H9 (cell line): ENCODE results near the gene ZC3H12C. TPM values are rescaled to one million over a fixed set of nuclear protein-coding genes. Genes with fewer than 3 reads are reported as not detected.

Experiments
- DNase-seq: peaks from one replicate; pipeline ENCODE4 v3.0.0-alpha.2; 2017
- H2AFZ ChIP-seq: one replicate; pipeline ENCODE4 v1.6.1; 2013; ENCODE audit warnings: mild to moderate bottlenecking, low read length, control low read depth, moderate library complexity
- H2AK5ac ChIP-seq: 2 replicates; pipeline ENCODE4 v1.6.1; 2013; ENCODE audit warnings: low read length, control low read depth, mixed read lengths; ENCODE audit not compliant: insufficient read length
- H2BK120ac ChIP-seq: one replicate; pipeline ENCODE4 v1.6.1; 2013; ENCODE audit warnings: low read depth, mild to moderate bottlenecking, low read length, control low read depth, inconsistent platforms; ENCODE audit not compliant: poor library complexity, severe bottlenecking
- H2BK12ac ChIP-seq: 2 replicates; pipeline ENCODE4 v1.6.1; 2013; ENCODE audit warnings: low read length, control low read depth, mixed read lengths, low read depth; ENCODE audit not compliant: insufficient read length
- H2BK15ac ChIP-seq: 2 replicates; pipeline ENCODE4 v1.6.1; 2013; ENCODE audit warnings: low read depth, low read length, control low read depth
- H2BK20ac ChIP-seq: one replicate; pipeline ENCODE4 v1.6.1; 2013; ENCODE audit warnings: low read depth, mild to moderate bottlenecking, low read length, control low read depth, inconsistent platforms; ENCODE audit not compliant: poor library complexity, severe bottlenecking
- H2BK5ac ChIP-seq: 2 replicates; pipeline ENCODE4 v1.6.1; 2013; ENCODE audit warnings: low read length, control low read depth, mixed read lengths; ENCODE audit not compliant: insufficient read length
- H3K14ac ChIP-seq: 2 replicates; pipeline ENCODE4 v1.6.1; 2013; ENCODE audit warnings: low read length, control low read depth; ENCODE audit not compliant: insufficient read depth
- H3K18ac ChIP-seq: 2 replicates; pipeline ENCODE4 v1.6.1; 2013; ENCODE audit warnings: low read depth, mild to moderate bottlenecking, mixed read lengths, low read length, control low read depth; ENCODE audit not compliant: insufficient read length
- H3K23ac ChIP-seq: 2 replicates; pipeline ENCODE4 v1.6.1; 2013; ENCODE audit warnings: low read length, control low read depth, mixed read lengths, low read depth; ENCODE audit not compliant: insufficient read length
- H3K23me2 ChIP-seq: 2 replicates; pipeline ENCODE4 v1.6.1; 2013; ENCODE audit warnings: low read depth, mild to moderate bottlenecking, mixed read lengths, low read length, control low read depth; ENCODE audit not compliant: insufficient read length, poor library complexity, severe bottlenecking
- H3K27ac ChIP-seq: 2 replicates; pipeline ENCODE4 v1.5.1; 2013; ENCODE audit warnings: low read length, control low read depth, mixed read lengths, low read depth; ENCODE audit not compliant: insufficient read length
- H3K27me3 ChIP-seq: 2 replicates; pipeline ENCODE4 v1.6.1; 2013; ENCODE audit warnings: low read length, control low read depth, inconsistent platforms; ENCODE audit not compliant: insufficient read depth
- H3K4ac ChIP-seq: 2 replicates; pipeline ENCODE4 v1.6.1; 2013; ENCODE audit warnings: low read depth, mild to moderate bottlenecking, control low read depth, inconsistent platforms, low read length, moderate library complexity
- H3K4me1 ChIP-seq: 2 replicates; pipeline ENCODE4 v1.6.1; 2013; ENCODE audit warnings: low read length, control low read depth, inconsistent platforms; ENCODE audit not compliant: insufficient read depth
- H3K4me2 ChIP-seq: 2 replicates; pipeline ENCODE4 v1.6.1; 2013; ENCODE audit warnings: low read length, control low read depth, mixed read lengths; ENCODE audit not compliant: insufficient read length, insufficient read depth
- H3K56ac ChIP-seq: 2 replicates; pipeline ENCODE4 v1.6.1; 2013; ENCODE audit warnings: low read depth, mild to moderate bottlenecking, mixed read lengths, low read length, control low read depth; ENCODE audit not compliant: insufficient read length
- H3K79me1 ChIP-seq: 2 replicates; pipeline ENCODE4 v1.6.1; 2013; ENCODE audit warnings: low read depth, mild to moderate bottlenecking, moderate library complexity, low read length, control low read depth, inconsistent platforms; ENCODE audit not compliant: insufficient read depth, poor library complexity, severe bottlenecking
- H3K79me2 ChIP-seq: 2 replicates; pipeline ENCODE4 v1.6.1; 2013; ENCODE audit warnings: low read length, control low read depth, inconsistent platforms; ENCODE audit not compliant: insufficient read depth
- H3K9ac ChIP-seq: 2 replicates; pipeline ENCODE4 v1.6.1; 2013; ENCODE audit warnings: low read length, control low read depth, mixed read lengths; ENCODE audit not compliant: insufficient read length; ENCODE audit errors: extremely low read depth
- H3K9me3 ChIP-seq: one replicate; pipeline ENCODE4 v1.6.1; 2013; ENCODE audit warnings: low read depth, low read length, inconsistent platforms; ENCODE audit not compliant: control insufficient read depth
- H3T11ph ChIP-seq: one replicate; pipeline ENCODE4 v1.6.1; 2013; ENCODE audit warnings: mild to moderate bottlenecking, low read length, control low read depth, inconsistent platforms
- H4K20me1 ChIP-seq: one replicate; pipeline ENCODE4 v1.6.1; 2013; ENCODE audit not compliant: control insufficient read depth, insufficient read length, insufficient read depth
- H4K5ac ChIP-seq: 2 replicates; pipeline ENCODE4 v1.6.1; 2013; ENCODE audit warnings: low read depth, mild to moderate bottlenecking, mixed read lengths, low read length, control low read depth; ENCODE audit not compliant: insufficient read length
- H4K8ac ChIP-seq: replicated peaks from 2 replicates; pipeline ENCODE4 v1.6.1; 2013; ENCODE audit warnings: low read length, control low read depth, mixed read lengths, low read depth; ENCODE audit not compliant: insufficient read length
- H4K91ac ChIP-seq: 2 replicates; pipeline ENCODE4 v1.6.1; 2013; ENCODE audit warnings: low read depth, mild to moderate bottlenecking, moderate library complexity, mixed read lengths, low read length, control low read depth; ENCODE audit not compliant: insufficient read length
- H3K27ac Mint-ChIP-seq, 3 experiments: 2 replicates in 2 of 3; 3 replicates in 1 of 3; pipeline ENCODE4 v1.8.0; 2020 to 2021; ENCODE audit warnings: mixed read lengths in 3 of 3, mild to moderate bottlenecking in 1 of 3, moderate library complexity in 1 of 3
- H3K27me3 Mint-ChIP-seq: 2 replicates; pipeline ENCODE4 v1.8.0; 2021; ENCODE audit warnings: low read depth, mild to moderate bottlenecking, moderate library complexity, mixed read lengths
- H3K36me3 Mint-ChIP-seq, 3 experiments: 2 replicates in 2 of 3; 3 replicates in 1 of 3; pipeline ENCODE4 v1.8.0; 2020 to 2021; ENCODE audit warnings: low read depth in 3 of 3, mixed read lengths in 3 of 3; ENCODE audit not compliant: insufficient read depth in 1 of 3
- H3K4me1 Mint-ChIP-seq, 2 experiments: 2 replicates each; pipeline ENCODE4 v1.8.0; 2020; ENCODE audit warnings: mixed read lengths in 2 of 2
- H3K4me3 Mint-ChIP-seq, 2 experiments: 2 replicates in 1 of 2; 3 replicates in 1 of 2; pipeline ENCODE4 v1.8.0; 2020 to 2021; ENCODE audit warnings: mild to moderate bottlenecking in 2 of 2, mixed read lengths in 2 of 2, moderate library complexity in 1 of 2
- H3K9me3 Mint-ChIP-seq, 2 experiments: 2 replicates in 1 of 2; 3 replicates in 1 of 2; pipeline ENCODE4 v1.8.0; 2020; ENCODE audit warnings: mild to moderate bottlenecking in 2 of 2, mixed read lengths in 2 of 2, moderate library complexity in 1 of 2
- WGBS: extraction: QIAGEN DNeasy Blood & Tissue Kit; methylation state at CpG from one replicate; pipeline ENCODE4 v1.1.7; 2013; ENCODE audit warnings: missing lambda C conversion rate, low lambda C conversion rate, mixed read lengths; ENCODE audit not compliant: insufficient read length; ENCODE audit errors: extremely low coverage; 5-methylcytosine and 5-hydroxymethylcytosine counted together
- total RNA-seq: library from RNA; stranded (reverse); gene quantifications from 2 replicates; pipeline ENCODE4 v1.2.1, GENCODE V29; 2021
- TF ChIP-seq, protein P1 (sequence below): fragments of 200-600 bp; sonication (generic); conservative IDR thresholded peaks from 3 replicates; pipeline ENCODE4 v1.8.0; 2021; ENCODE audit warnings: antibody characterized with exemption, mild to moderate bottlenecking

The ZC3H12C gene
- total RNA-seq, 1 experiment from 2014 or later = 4.8 TPM

- H2BK15ac ChIP-seq = no peak overlapping the region
- TF ChIP-seq, protein P1, sequence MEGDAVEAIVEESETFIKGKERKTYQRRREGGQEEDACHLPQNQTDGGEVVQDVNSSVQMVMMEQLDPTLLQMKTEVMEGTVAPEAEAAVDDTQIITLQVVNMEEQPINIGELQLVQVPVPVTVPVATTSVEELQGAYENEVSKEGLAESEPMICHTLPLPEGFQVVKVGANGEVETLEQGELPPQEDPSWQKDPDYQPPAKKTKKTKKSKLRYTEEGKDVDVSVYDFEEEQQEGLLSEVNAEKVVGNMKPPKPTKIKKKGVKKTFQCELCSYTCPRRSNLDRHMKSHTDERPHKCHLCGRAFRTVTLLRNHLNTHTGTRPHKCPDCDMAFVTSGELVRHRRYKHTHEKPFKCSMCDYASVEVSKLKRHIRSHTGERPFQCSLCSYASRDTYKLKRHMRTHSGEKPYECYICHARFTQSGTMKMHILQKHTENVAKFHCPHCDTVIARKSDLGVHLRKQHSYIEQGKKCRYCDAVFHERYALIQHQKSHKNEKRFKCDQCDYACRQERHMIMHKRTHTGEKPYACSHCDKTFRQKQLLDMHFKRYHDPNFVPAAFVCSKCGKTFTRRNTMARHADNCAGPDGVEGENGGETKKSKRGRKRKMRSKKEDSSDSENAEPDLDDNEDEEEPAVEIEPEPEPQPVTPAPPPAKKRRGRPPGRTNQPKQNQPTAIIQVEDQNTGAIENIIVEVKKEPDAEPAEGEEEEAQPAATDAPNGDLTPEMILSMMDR = no peak
- no peak overlapping the region for H3K27ac Mint-ChIP-seq
- no peak overlapping the region for H2BK12ac ChIP-seq
- no peak overlapping the region for H2BK5ac ChIP-seq
- H3K23ac ChIP-seq = no peak overlapping the region
- H2BK120ac ChIP-seq = no peak overlapping the region
- peaks cover 25 to 30% of the 10 kb centered on the region in 2 experiments for H3K4me1 Mint-ChIP-seq
- H2BK20ac ChIP-seq = no peak overlapping the region
- no peak overlapping the region for H4K8ac ChIP-seq
- no peak overlapping the region for H2AFZ ChIP-seq
- no peaks in the 10 kb centered on the region for H3K79me2 ChIP-seq
- peaks cover 15% of the 10 kb centered on the region; the same call in 1 of the 2 replicates for H3K4me1 ChIP-seq
- no peak overlapping the region for H3K14ac ChIP-seq
- H3K27ac ChIP-seq = no peak overlapping the region
- no peaks in the 10 kb centered on the region for H3K9me3 ChIP-seq
- H3K4me2 ChIP-seq = no peak overlapping the region
- no peaks in the 10 kb centered on the region; the same call in 1 of the 2 replicates for H3K27me3 Mint-ChIP-seq
- H3K4ac ChIP-seq = no peak overlapping the region
- H3K18ac ChIP-seq = no peak overlapping the region
- no peaks in the 10 kb centered on the region for H4K20me1 ChIP-seq
- H3K79me1 ChIP-seq = no peaks in the 10 kb centered on the region
- H3K27me3 ChIP-seq = no peaks in the 10 kb centered on the region
- no peak overlapping the region for H3K4me3 Mint-ChIP-seq
- no peak overlapping the region for H3T11ph ChIP-seq
- H3K56ac ChIP-seq = no peak overlapping the region
- H3K23me2 ChIP-seq = no peaks in the 10 kb centered on the region
- no peak for DNase-seq
- no peak overlapping the region for H3K9ac ChIP-seq
- no peaks in the 10 kb centered on the region for H3K9me3 Mint-ChIP-seq
- H2AK5ac ChIP-seq = no peak overlapping the region
- WGBS = no CpG with 5 or more reads among the region's 5 CpGs
- no peak overlapping the region for H4K5ac ChIP-seq
- no peak overlapping the region for H4K91ac ChIP-seq
- no peaks in the 10 kb centered on the region for H3K36me3 Mint-ChIP-seq
Observed at GRCh38 chr11:110186456-110186855, 93.3 kb downstream of the ZC3H12C start.
